Calu3 (cell line): ENCODE data around the gene SLC8A3. TPM values are rescaled to one million over a fixed set of nuclear protein-coding genes. Genes with fewer than 3 reads are reported as not detected.

Source experiments
- BruUV-seq: library from RNA; stranded (reverse); fragments of 400-500 nt; replicated peaks from 2 replicates; lab custom pipeline; 2021; lab: Mats Ljungman, UMichigan
- CTCF ChIA-PET: fragments of 300-600 bp; sonication (Branson Sonifier 250); formaldehyde crosslinking; loops from one replicate; lab custom pipeline; 2022; ENCODE audit warnings: antibody characterized with exemption; lab: Charles Lee
- DNase-seq: peaks from one replicate; pipeline ENCODE4 v3.0.0; 2022
- H3K27ac Mint-ChIP-seq: one replicate; pipeline ENCODE4 v1.8.0; 2022; ENCODE audit warnings: mixed read lengths; ENCODE audit not compliant: unreplicated experiment
- H3K27me3 Mint-ChIP-seq: one replicate; pipeline ENCODE4 v1.8.0; 2022; ENCODE audit warnings: mixed read lengths; ENCODE audit not compliant: unreplicated experiment
- H3K36me3 Mint-ChIP-seq: one replicate; pipeline ENCODE4 v1.8.0; 2022; ENCODE audit warnings: mild to moderate bottlenecking, moderate library complexity, mixed read lengths; ENCODE audit not compliant: insufficient read depth, unreplicated experiment
- H3K4me1 Mint-ChIP-seq: one replicate; pipeline ENCODE4 v1.8.0; 2022; ENCODE audit warnings: mild to moderate bottlenecking, low read depth, mixed read lengths; ENCODE audit not compliant: unreplicated experiment
- H3K4me3 Mint-ChIP-seq: one replicate; pipeline ENCODE4 v1.8.0; 2022; ENCODE audit warnings: mild to moderate bottlenecking, low read depth, moderate library complexity, mixed read lengths; ENCODE audit not compliant: unreplicated experiment
- H3K9me3 Mint-ChIP-seq: one replicate; pipeline ENCODE4 v1.8.0; 2022; ENCODE audit warnings: low read depth, mixed read lengths; ENCODE audit not compliant: unreplicated experiment
- intact Hi-C: fragments of 100-400 bp; cut with micrococcal nuclease; formaldehyde crosslinking; loops from one replicate; pipeline ENCODE4 v1.10.0; 2022; ENCODE audit not compliant: unreplicated experiment
- total RNA-seq: library from RNA; stranded (reverse); gene quantifications from 2 replicates; pipeline ENCODE4 v1.2.3, GENCODE V29; 2022
- TF ChIP-seq, protein P1 (sequence below): fragments of 200-600 bp; IDR thresholded peaks from one replicate; pipeline ENCODE4 v1.8.0; 2022; ENCODE audit warnings: antibody characterized with exemption; ENCODE audit not compliant: unreplicated experiment

Gene SLC8A3
- total RNA-seq, 1 experiment from 2014 or later: not detected

DNA sequence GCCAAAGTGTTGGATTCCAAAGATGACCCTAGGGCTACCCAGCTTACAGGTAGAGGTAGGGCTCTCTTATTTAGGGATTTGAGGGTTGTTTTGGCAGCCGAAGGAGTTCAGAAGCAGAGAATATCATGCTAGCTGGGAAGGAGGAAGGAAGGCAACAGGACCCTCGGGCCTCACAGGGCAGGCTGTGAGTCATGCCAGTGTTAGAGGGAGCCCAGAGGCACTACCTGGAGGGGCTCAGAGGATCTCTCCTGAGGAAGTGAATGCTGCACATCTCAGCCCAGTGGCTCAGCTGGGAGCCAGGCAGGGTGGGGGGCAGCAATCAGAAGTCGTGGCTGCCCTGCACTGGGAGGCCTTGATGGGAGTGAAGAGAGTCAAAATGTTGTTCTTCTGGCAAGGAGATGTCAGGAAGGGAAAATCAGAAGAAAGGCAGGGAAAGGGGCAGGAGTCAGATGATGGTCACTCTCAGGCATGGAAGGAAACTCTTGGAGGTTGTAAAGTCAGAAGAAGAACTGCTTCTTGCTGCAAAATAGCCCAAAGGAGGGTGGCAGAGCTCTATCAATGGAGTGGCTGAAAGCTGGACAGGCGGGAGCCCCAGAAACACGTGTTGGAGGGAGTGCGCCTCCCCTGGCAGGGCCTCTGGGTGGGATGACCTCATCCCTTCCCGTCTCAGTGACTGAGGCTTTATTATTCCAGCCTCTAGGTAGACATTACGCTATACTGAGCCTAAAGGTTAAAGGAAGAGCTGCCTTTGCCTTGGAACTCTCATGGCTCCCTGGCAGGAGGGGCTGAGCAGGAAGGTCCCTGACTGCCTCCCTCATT, 168.2 kb downstream of the SLC8A3 start:
- no TSS peak for BruUV-seq
- no peaks in the 10 kb centered on the region for H3K27me3 Mint-ChIP-seq
- TF ChIP-seq, protein P1, sequence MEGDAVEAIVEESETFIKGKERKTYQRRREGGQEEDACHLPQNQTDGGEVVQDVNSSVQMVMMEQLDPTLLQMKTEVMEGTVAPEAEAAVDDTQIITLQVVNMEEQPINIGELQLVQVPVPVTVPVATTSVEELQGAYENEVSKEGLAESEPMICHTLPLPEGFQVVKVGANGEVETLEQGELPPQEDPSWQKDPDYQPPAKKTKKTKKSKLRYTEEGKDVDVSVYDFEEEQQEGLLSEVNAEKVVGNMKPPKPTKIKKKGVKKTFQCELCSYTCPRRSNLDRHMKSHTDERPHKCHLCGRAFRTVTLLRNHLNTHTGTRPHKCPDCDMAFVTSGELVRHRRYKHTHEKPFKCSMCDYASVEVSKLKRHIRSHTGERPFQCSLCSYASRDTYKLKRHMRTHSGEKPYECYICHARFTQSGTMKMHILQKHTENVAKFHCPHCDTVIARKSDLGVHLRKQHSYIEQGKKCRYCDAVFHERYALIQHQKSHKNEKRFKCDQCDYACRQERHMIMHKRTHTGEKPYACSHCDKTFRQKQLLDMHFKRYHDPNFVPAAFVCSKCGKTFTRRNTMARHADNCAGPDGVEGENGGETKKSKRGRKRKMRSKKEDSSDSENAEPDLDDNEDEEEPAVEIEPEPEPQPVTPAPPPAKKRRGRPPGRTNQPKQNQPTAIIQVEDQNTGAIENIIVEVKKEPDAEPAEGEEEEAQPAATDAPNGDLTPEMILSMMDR: no peak
- no peaks in the 10 kb centered on the region for H3K9me3 Mint-ChIP-seq
- CTCF ChIA-PET: interaction anchor here (1.0 kb wide), 1 partner anchor 289 kb away, joined by 3 read pairs; no protein-coding TSS in a partner anchor
- H3K36me3 Mint-ChIP-seq: peaks cover 6% of the 10 kb centered on the region
- H3K4me3 Mint-ChIP-seq: no peak overlapping the region
- H3K27ac Mint-ChIP-seq: no peak overlapping the region
- H3K4me1 Mint-ChIP-seq: peaks cover 20% of the 10 kb centered on the region
- intact Hi-C loops: no loop called here
- no peak for DNase-seq

DNA sequence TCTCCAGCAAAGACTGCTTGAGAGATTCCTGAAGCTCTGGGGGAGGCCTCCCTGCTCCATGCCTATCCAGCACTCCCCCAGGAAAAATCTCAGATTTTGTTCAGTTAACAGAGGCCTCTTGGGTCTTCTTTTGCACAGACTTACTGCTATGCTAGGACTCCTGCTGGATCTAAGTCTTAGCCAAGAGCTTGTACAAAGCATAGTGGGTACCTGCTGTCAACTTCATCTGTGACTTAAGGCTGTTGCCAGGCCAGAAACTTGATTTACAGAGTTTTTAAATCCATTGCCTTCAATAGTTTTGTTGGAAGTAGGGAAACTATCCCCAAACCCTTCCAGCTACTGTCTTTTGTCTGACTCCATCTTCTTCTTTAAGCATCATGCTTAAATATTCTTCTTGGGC, 169.1 kb downstream of the SLC8A3 start:
- CTCF ChIA-PET: interaction anchor here (1.0 kb wide), 1 partner anchor 289 kb away, joined by 3 read pairs; no protein-coding TSS in a partner anchor
- no peak for DNase-seq
- BruUV-seq: no TSS peak
- TF ChIP-seq, protein P1: no peak
- H3K27me3 Mint-ChIP-seq: no peaks in the 10 kb centered on the region
- intact Hi-C loops: no loop called here
- peaks cover 20% of the 10 kb centered on the region for H3K4me1 Mint-ChIP-seq
- no peak overlapping the region for H3K27ac Mint-ChIP-seq
- H3K4me3 Mint-ChIP-seq: no peak overlapping the region
- peaks cover 6% of the 10 kb centered on the region for H3K36me3 Mint-ChIP-seq
- no peaks in the 10 kb centered on the region for H3K9me3 Mint-ChIP-seq

DNA sequence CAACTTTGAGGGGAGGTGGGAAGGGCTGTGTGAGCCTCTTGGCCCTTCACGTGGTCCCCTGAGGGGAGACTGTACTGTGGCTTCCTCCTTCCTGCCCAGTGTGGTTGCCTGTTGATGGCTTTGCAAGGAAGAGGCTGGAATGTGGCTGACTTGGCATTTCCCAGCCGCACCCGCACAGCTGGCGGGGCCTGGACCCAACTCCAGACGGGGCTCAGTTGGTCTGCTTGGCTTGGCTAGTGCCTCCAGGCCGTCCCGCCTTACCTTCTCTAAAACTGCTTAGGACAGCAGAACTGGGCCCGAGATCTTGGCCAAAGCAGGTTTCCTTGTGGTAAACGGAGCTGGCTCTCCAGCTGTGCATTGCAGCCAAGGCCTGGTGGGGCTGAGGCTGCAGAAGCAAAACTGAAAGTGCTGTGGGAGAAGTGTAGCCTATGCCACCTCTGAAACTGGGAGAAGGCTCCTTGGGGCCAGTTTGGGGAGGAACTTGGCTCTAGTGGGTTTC, 170.0 kb downstream of the SLC8A3 start:
- intact Hi-C loops: no loop called here
- Mint-ChIP-seq H3K4me3 (no peak overlapping the region), H3K9me3 (no peaks in the 10 kb centered on the region), H3K4me1 (peaks cover 20% of the 10 kb centered on the region), H3K27ac (no peak overlapping the region), H3K36me3 (peaks cover 6% of the 10 kb centered on the region), H3K27me3 (no peaks in the 10 kb centered on the region)
- CTCF ChIA-PET: interaction anchor here (0.6 kb wide), 1 partner anchor 392 kb away, joined by 4 read pairs; no protein-coding TSS in a partner anchor
- BruUV-seq: no TSS peak
- no peak for DNase-seq
- TF ChIP-seq, protein P1: no peak

DNA sequence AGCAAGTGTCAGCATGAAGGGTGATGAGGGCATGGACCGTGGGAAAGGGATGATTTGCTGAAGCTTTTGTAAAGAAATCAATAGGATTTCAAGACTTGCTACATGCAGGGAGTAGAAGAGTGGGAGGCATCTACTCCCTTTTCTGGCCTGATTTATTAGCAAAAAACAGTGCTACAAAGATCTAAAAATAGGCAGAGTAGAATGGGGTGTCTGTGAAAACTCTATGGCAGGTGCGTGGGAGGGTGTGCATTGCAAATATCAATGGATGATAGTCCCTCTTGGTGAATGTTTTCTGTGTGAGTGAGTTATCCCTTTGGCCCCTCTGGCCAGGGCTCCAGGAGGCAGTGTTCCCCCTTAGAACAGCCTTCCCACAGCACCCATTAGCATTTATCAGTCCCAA, 170.5 kb downstream of the SLC8A3 start:
- DNase-seq: no peak
- intact Hi-C loops: no loop called here
- no peak overlapping the region for H3K4me3 Mint-ChIP-seq
- no peak overlapping the region for H3K27ac Mint-ChIP-seq
- TF ChIP-seq, protein P1: no peak
- H3K9me3 Mint-ChIP-seq: no peaks in the 10 kb centered on the region
- BruUV-seq: no TSS peak
- peaks cover 20% of the 10 kb centered on the region for H3K4me1 Mint-ChIP-seq
- H3K27me3 Mint-ChIP-seq: no peaks in the 10 kb centered on the region
- CTCF ChIA-PET: interaction anchor here (0.6 kb wide), 1 partner anchor 391 kb away, joined by 4 read pairs; no protein-coding TSS in a partner anchor
- H3K36me3 Mint-ChIP-seq: peaks cover 6% of the 10 kb centered on the region
